ENCODE results near the gene RIPOR3.
"Not testable (repeated sequence)": the region's sequence is repeated elsewhere in the genome, so short reads cannot be mapped to it uniquely, and the experiment has no call there.

Gene RIPOR3

DNA sequence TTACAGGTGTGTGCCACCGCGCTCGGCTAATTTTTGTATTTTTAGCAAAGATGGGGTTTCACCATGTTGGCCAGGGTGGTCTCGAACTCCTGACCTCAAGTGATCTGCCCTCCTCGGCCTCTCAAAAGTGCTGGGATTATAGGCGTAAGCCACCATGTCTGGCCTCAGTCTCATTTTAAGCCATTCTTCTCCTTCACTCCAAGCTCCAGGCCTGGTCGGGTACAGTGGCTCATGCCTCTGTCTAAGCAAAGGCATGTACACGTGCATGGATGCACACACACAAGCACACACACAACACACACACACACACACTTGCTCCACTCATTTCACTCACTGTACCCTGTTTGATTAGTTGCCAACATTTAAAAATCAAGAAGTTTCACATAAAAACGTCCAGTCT lies 32.3 kb upstream of the RIPOR3 start:
- DNase-seq: no peak

DNA sequence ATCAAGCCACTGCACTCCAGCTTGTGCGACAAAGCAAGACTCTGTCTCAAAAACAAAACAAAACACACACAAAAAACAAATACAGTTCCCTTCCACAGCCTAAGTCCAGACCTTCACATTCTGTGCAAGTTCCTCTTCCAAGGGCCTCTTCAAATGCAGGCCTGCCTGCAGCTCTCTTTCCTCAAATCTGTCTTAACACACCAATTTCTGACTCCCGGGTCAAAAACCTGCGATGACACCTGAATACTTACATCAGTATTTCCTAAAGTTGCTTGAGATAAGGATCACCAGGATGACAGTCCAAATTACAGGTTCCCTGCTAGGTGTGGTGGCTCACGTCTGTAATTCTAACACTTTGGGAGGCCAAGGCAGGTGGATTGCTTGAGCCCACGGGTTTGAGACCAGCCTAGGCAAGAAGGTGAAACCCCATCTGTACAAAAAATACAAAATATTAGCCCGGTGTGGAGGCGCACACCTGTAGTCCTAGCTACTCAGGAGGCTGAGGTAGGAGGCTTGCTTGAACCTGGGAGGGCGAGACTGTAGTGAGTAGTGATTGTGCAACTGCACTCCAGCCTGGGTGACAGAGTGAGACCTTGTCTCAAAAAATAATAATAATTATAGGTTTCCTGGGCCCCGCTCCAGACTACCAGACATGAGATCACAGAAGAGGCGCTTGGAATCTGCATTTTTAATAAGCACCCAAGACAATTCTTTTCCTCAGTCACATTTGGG lies 31.2 kb upstream of the RIPOR3 start:
- DNase-seq: no peak

DNA sequence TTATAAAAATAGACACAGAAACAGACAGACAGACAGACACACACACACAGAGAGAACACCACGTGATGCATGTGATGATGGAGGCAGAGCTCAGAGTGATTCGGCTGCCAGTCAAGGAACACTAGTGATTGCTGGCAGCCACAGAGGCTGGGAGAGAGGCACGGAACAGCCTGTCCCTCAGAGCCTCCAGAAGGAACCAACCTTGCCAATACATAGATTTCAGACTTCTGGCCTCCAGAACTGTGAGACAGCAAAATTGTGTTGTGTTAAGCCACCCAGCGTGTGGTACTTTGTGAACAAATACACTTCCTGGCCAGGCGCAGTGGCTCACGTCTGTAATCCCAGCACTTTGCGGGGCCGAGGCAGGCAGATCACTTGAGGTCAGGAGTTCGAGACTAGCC lies 30.5 kb upstream of the RIPOR3 start:
- no peak for DNase-seq

DNA sequence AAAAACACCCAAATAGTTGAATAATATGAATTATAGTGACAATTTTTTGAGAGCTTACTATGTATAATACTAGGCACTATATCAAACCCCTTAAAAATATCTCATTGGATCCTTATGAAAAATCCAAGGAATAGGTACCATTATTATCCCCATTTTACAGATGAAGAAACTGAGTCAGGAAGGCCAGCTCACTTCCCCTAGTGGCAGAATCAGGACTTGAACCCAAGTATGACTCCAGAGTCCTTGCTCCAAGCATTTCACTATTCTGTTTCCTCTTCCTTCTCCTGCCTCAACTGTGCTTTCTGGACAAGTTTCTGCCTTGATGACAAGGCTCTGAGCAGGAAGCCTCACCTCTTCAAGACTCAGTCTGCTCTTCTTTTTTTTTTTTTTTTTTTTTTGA lies 29.2 kb upstream of the RIPOR3 start:
- DNase-seq: no peak

DNA sequence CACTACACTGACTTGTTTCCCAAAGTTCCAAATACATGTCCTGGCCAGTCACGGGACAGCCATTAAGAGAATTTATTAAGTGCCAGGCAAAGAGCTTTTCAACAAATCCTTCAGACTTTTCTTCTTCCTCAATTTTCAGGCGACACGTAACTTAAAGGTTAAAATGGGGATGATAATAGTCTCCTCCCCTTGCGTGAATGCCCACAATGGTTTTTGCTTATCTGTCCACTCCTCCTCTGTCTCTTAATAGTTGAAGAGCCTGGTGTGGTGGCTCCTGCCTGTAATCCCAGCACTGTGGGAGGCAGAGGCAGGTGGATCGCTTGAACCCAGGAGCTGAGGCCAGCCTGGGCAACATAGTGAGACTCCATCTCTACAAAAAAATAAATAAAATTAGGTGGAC lies 28.7 kb upstream of the RIPOR3 start:
- no peak for DNase-seq

DNA sequence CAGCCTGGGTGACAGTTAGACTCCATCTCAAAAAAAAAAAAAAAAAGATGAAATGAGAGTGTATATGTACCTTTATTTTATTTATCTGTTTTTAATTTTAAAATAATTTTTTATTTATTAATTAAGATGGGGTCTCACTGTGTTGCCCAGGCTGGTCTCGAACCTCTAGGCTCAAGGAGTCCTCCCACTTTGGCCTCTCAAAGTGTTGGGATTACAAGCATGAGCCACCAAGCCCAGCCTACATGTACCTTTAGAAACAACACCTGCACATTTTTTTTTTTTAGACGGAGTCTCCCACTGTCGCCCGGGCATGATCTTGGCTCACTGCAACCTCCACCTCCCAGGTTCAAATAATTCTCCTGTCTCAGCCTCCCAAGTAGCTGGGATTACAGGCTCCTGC lies 28.0 kb upstream of the RIPOR3 start:
- DNase-seq: no peak

DNA sequence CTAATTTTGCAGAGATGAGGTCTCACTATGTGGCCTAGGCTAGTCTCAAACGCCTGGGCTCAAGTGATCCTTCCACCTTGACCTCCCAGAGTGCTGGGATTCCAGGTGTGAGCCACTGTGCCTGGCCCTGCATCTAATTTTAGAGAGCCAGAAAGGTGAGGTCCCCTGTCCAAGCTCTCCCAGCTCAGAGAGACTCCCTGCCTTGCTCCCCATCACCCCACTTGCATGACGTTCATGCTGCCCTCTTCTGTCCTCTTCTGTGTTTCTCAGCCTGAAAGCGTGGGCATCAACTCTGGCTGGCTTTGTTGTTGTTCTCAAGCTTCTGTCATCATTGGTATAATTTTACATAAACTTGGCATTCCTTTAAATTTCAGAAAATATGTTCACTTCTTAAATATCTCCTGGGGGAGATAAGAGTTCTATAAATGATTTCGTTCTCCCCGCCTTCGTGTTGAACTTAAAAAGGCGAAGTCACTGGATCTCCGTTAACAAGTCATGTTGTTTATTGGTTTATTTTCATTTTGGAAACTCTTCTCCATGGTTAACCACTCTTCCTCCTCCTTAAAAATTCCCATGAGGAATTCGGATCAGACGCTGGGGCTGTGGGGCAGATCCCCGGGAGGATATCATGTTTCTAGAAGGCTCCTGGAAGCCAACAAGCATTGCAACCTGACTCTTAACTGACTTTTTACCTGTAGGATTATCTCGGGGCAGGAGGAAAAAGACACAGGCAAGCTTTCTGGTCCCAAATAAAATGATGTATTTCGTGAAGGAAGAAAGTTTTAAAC lies 26.8 kb upstream of the RIPOR3 start:
- no peak for DNase-seq

DNA sequence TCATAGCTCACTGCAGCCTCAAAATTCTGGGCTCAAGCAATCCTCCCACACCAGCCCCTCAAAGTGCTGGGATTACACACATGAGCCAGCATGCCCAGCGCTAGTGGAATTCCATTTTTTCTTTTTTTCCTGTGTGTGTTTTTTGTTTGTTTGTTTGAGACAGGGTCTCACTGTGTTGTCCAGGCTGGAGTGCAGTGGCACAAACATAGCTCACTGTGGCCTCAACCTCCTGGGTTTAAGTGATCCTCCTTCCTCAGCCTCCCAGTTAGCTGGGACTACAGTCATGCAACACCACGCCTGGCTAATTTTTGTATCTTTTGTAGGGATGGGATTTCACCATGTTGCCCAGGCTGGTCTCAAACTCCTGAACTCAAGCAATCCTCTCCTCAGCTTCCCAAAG lies 26.0 kb upstream of the RIPOR3 start:
- DNase-seq: no peak

DNA sequence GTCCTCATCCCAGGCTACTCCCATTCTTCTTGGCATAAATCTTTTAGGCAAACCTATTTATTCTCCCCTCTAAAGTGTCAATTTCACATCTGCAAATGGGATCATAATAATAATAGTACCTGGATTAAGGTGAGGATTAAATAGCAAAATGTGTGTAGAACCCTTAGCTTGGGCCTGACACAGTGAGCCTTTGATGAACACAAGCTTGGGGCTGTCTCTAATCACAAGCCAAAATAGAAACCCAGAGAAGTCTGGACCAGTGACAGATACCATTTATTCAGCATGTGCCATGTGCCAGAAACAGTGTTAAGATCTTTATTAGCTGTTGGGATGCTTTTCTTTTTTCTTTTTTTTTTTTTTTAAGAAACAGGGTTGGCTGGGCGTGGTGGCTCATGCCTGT lies 25.2 kb upstream of the RIPOR3 start:
- DNase-seq: no peak

DNA sequence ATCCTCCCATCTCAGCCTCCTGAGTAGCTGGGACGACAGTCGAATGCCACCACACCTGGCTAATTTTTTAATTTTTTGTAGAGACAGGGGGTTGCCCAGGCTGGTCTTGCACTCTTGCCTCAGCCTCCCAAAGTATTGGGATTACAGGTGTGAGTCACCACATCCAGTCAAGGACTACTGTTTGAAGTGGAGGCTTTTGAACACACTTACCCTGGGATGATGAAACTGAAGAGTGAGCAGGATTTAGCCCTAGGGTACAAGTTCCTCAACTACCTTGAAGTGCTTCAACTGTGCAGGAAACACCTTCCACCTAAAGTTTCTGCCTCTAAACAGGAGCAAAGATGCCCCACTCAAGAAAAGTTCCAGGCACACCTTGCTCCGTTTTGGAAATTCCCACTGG lies 24.4 kb upstream of the RIPOR3 start:
- DNase-seq: no peak

DNA sequence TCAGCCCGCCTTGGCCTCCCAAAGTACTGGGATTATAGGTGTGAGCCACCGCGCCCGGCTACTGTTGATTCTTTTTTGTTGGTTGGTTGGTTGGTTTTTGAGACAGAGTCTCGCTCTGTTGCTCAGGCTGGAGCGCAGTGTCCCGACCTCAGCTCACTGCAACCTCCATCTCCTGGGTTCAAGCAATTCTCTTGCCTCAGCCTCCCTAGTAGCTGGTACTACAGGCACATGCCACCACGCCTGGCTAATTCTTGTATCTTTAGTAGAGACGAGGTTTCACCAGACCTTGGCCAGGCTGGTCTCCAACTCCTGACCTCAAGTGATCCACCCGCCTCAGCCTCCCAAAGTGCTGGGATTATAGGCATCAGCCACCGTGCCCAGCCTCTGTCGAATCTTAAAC lies 23.1 kb upstream of the RIPOR3 start:
- not testable (repeated sequence) for DNase-seq

DNA sequence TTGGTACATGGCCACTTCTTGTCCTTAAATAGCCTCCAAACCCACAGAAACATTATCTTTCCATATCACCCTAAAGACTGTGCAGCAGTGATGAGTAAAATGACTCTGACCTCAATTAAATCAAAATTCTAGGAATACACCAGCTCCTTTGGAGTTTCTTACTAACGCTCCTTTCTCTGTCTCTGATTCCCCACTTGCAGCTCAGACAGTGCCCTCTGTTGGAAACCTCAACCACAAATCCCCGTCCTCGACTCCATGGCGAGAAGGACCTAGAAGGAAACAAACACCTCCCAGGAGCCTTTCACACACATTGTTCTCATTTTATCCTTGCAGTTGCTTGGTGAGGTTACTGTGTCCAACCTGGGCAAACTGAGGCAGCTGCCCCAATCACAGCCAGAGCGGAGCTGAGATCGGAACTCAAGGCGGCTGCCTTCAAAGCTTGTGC lies 22.3 kb upstream of the RIPOR3 start:
- DNase-seq: no peak

DNA sequence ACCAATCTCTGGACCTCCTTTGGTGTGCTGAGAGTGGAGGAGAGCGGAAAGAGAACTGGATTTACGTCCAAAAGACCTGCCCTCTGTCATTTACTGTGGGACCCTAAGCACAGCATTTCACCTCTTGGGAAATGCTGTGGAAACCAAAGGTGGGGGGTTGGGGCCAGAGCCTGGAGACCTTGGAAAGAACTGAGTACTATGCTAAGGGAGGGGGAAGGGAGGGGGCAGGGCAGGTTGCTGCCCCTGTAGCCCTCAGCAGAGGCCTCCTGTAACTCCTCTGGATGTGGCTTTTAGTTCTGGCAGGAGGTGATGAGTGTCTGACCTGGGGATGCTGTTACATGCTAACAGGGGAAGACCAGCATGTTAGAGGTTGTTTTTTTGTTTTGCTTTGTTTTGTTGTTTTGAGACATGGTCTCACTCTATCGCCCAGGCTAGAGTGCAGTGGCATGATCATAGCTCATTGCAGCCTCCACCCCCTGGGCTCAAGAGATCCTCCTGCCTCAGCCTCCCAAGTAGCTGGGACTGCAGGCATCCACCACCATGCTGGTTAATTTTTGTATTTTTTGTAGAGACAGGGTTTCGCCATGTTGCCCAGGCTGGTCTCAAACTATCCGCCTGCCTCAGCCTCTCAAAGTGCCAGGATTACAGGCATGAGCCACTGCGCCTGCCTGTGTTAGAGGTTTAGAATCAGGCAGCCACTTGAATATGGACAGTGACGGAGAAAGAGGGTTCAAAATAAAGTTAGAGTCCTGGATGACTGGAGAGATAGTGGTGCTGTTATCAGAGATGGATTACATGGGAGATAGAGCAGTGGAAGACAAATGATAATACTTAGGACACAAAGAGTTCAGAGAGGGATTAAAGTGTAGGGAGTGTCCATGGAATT lies 21.7 kb upstream of the RIPOR3 start:
- DNase-seq: no peak

DNA sequence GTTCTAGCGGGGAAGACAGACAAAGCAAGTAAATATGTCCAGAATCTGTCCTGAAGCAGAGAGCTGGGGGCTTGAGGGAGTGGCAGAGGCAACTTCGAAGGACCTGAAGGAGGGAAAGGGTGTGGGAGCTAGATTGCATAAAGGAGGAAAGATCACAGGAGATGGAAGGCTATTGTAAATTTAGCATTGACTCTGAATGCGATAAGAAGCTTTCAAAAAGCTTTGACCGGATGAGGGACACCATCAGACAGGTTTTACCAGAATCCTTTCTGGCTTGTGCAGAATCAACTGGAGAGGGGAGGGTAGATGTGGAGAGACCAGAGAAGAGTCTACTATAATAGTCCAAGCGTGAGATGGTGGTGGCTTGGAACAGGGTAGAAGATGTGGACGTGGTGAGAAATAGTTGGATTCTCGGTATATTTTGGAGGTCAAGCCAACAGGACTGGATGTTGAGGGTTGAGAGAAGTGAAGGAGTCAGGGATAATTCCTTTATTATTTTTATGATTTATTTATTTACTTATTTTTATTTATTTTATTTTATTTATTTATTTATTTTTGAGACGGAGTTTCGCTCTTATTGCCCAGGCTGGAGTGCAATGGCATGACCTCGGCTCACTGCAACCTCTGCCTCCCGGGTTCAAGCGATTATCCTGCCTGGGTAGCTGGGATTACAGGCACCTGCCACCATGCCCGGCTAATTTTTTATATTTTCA lies 19.9 kb upstream of the RIPOR3 start:
- no peak for DNase-seq

DNA sequence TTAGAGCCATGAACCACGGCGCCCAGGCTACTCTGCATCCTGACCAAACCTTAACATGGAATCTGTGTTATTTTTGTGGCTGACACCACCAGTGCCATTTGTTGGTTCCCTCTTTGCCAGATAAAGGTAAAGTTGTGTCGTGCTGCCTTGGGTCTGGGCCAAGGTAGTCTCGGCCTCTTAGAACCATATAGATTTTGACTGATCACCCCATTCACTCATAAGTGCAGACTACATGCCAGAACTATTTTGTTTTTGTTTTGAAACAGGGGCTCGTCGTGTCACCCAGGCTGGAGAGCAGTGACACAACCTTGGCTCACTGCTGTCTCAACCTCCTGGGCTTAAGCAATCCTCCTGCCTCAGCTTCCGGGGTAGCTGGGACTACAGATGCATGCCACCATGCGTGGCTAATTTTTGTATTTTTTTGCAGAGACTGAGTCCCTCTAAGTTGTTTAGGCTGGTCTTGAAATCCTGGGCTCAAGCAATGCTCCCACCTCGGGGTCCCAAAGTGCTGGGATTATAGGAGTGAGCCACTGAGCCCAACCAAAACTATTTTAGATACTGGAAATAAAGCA lies 19.2 kb upstream of the RIPOR3 start:
- DNase-seq: no peak

DNA sequence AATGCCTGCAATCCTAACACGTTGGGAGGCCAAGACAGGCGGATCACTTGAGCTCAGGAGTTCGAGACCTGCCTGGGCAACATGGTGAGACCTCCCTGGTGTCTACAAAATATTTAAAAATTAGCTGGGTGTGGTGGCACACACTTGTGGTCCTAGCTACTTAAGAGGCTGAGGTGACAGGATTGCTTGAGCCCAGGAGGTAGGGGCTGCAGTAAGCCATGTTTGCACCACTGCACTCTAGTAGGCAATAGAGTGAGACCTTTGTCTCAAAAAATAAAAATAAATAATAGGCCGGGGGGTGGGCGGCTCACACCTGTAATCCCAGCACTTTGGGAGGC lies 18.3 kb upstream of the RIPOR3 start:
- no peak for DNase-seq

DNA sequence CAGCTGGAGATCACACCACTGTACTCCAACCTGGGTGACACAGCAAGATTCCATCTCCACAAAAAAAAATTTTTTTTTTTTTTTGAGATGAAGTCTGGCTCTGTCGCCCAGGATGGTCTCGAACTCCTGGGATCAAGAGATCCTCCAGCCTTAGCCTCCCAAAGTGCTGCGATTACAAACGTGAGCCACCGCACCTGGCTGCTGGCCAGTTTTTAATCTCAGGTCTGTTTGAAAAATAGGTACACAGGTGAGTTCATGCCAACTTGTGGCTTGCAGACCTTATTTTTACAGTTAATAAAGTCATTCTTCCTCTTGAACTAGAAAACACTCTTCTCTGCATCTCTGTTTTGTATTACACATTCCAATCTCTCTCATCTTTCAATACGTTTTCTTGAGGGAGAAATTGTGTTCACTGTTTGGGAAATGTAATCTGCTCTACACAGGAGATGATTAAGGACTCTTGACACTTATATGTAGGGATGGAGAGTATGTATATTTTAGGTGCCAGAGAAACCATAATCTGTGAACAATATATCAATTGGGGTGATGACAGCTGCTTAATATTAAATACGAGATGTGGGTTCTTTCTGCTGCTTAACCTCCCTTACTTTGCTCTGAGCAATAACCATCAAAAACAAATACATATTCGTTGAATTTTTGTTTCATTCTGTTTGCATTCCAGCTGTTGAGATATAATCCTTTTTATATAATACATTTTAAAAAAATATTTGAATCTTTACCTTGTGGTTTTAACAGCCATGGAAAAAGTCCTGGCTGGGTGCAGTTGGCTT lies 17.7 kb upstream of the RIPOR3 start:
- DNase-seq: no peak

DNA sequence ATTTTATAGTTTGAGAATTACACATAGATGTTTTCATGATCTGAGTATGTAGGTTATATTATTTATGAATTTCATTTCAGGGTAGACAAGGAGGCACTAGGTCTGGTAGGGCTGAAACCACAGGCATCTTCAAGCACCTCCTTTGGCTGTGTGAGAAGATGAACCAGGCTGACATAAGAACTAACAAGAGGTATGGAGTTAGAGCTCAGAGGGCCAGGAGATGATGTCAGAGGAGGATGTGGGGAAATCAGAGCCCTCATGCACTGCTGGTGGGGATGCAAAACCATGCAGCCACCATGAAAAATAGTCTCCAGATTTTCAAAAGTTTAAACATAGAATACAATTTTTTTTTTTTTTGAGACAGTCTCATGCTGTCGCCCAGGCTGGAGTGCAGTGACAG lies 13.6 kb upstream of the RIPOR3 start:
- DNase-seq: no peak

DNA sequence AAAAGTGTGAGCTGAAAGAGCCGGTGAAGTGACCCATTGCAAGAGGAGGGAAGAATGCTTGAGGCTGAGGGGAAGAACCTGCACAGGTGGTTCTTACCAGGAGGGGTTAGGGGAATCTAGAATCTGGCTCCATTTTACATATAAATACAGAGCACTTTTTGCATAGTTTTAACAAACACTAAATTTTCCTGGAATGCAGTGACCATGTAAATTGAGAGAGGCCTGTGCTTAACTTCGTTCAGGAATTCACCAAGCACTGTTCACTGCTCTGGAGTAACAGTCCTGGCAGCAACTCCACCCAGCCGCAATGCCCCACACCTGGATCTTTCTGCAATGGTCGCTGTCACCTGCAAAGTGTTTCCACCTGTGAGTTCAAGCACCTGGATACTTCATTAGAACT lies 13.2 kb upstream of the RIPOR3 start:
- no peak for DNase-seq

DNA sequence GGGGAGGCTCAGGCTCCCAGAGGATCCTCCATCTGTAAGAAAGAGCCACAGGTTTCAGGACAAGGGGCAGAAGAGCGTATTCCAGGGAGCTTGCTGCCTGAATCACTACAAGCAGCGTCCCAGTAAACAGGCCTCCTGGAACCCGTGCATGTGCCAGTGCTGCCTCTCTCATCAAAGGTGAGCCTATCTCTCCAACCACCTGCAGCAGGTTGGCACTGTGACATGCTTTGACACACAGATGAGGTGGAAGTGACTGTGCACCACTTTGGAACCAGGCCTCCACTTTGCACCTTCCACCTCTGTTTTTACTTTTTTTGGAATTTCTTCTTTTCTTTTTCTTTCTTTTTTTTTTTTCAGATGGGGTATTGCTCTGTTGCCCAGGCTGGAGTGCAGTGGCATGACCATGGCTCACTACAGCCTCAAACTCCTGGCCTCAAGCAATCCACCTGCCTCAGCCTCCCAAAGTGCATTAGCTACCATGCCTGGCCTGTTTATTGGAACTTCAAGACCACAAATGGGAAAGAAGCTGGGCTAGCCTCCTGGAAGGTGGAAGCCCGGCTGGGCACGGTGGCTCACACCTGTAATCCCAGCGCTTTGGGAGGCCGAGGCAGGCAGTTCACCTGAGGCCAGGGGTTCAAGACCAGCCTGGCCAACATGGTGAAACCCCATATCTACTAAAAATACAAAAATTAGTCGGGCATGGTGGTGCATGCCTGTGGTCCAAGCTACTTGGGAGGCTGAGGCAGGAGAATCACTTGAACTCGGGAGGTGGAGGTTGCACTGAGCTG lies 12.5 kb upstream of the RIPOR3 start:
- DNase-seq: not testable (repeated sequence)

Data from cortex of kidney (tissue), 1 donor.